ENCODE results near the gene DHX35. TPM values are rescaled to one million over a fixed set of nuclear protein-coding genes. Genes with fewer than 3 reads are reported as not detected.

DHX35 gene
- total and polyA plus RNA-seq, 2 of the 8 experiments (the other 6 are each of a cell fraction or from before 2014, with no cell fraction given): 21.9 to 27.7 TPM

DNA sequence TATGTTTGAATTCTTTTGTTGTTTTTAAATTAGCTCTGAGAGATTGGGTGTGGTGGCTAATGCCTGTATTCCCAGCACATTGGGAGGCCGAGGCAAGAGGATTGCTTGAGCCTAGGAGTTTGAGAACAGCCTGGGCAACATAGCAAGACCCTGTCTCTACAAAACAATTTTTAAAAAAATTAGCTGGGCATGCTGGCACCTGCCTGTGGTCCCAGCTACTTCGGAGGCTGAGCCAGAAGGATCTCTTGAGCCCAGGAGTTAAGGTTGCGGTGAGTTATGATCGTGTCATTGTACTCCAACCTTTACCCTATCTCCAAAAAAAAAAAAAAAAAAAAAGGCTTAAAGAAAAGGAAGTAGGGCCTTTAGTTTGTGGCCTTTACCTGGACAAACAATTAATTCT, 22.9 kb downstream of the DHX35 start:
- H2AK5ac ChIP-seq (ENCODE audit: low read depth, low read length): no peak overlapping the region
- no peaks in the 10 kb centered on the region for H3K79me1 ChIP-seq (ENCODE audit: low read depth, low read length)
- CTCF ChIA-PET (ENCODE audit: partially characterized antibody): interaction anchor here (0.7 to 1.0 kb wide), 3 partner anchors 10 to 64 kb away, joined by 3 to 5 read pairs (median 3); no protein-coding TSS in a partner anchor
- WGBS, 2 experiments (ENCODE audit: extremely low coverage in 1 of 2, insufficient coverage in 1 of 2, insufficient read length in 1 of 2, insufficient replicate concordance in 2 of 2, low coverage in 1 of 2, low lambda C conversion rate in 2 of 2, missing lambda C conversion rate in 1 of 2): 98% methylated on average over 4 of the region's 4 CpGs; no CpG with 5 or more reads in 1 of the 2 experiments
- no peak overlapping the region for H2AFZ ChIP-seq (ENCODE audit: low read length)
- H3K27ac ChIP-seq (ENCODE audit: low read depth, low read length): no peak overlapping the region
- no peaks in the 10 kb centered on the region; the same call in 1 of the 2 replicates for H3K23me2 ChIP-seq (ENCODE audit: low read depth, low read length)
- H2BK12ac ChIP-seq (ENCODE audit: low read depth, low read length): no peak overlapping the region
- H3K56ac ChIP-seq (replicated peaks; ENCODE audit: insufficient read length, low read depth, low read length): no peak overlapping the region
- no peak overlapping the region for H3K4me3 ChIP-seq (ENCODE audit: extremely low read depth in 1 of 4, insufficient read depth in 2 of 4, low read depth in 3 of 4, low read length in 4 of 4)
- H3K9me3 ChIP-seq (ENCODE audit: insufficient read depth in 2 of 2, low read depth in 1 of 2, low read length in 1 of 2): no peaks in the 10 kb centered on the region
- H2BK15ac ChIP-seq (ENCODE audit: low read length): no peak overlapping the region
- no peak overlapping the region for H4K8ac ChIP-seq (ENCODE audit: extremely low read depth, insufficient read depth, low read length)
- no peak overlapping the region for H2BK5ac ChIP-seq (ENCODE audit: low read depth, low read length)
- DNase-seq (ENCODE audit: low read depth in 1 of 2, low spot score in 2 of 2) (no peak), FAIRE-seq (no peak)
- H3K9ac ChIP-seq (replicated peaks in 1 of 4; ENCODE audit: extremely low read depth in 1 of 4, low read depth in 3 of 4, low read length in 3 of 4): no peak overlapping the region
- H3K18ac ChIP-seq (ENCODE audit: extremely low read depth, low read length): no peak overlapping the region
- no peaks in the 10 kb centered on the region for H3K27me3 ChIP-seq (replicated peaks in 1 of 4; ENCODE audit: control insufficient read depth in 3 of 4, extremely low read depth in 1 of 4, insufficient read depth in 3 of 4, low read length in 3 of 4)
- peaks cover 0 to 18% (median 2%) of the 10 kb centered on the region in 4 experiments; a peak in 2 of 8 replicates for H3K36me3 ChIP-seq (ENCODE audit: control insufficient read depth in 2 of 4, insufficient read depth in 4 of 4, low read length in 3 of 4)
- POLR2A ChIA-PET (ENCODE audit: partially characterized antibody): interaction anchor here (0.8 to 1.2 kb wide), 2 partner anchors 22 to 1364 kb away, joined by 3 read pairs; partner anchors contain the start of gene DHX35
- H4K20me1 ChIP-seq (replicated peaks in 1 of 2; ENCODE audit: control insufficient read depth in 1 of 2, insufficient read depth in 2 of 2, low read length in 2 of 2): no peaks in the 10 kb centered on the region
- H3K4me2 ChIP-seq (ENCODE audit: insufficient read depth in 1 of 2, low read depth in 2 of 2, low read length in 2 of 2): no peak overlapping the region
- peaks cover 0 to 7% of the 10 kb centered on the region in 2 experiments; a peak in 2 of 4 replicates for H3K79me2 ChIP-seq (ENCODE audit: control insufficient read depth in 1 of 2, insufficient read depth in 2 of 2, low read length in 2 of 2)
- no peak overlapping the region for H3K14ac ChIP-seq (ENCODE audit: insufficient read length)
- H2BK120ac ChIP-seq (replicated peaks; ENCODE audit: low read depth, low read length): no peak overlapping the region
- H3K23ac ChIP-seq (ENCODE audit: insufficient read length): no peak overlapping the region
- no peak overlapping the region for H3K4ac ChIP-seq (replicated peaks; ENCODE audit: insufficient read length, low read depth, low read length)
- peaks cover 0 to 3% (median 0%) of the 10 kb centered on the region in 4 experiments; a peak in 2 of 7 replicates for H3K4me1 ChIP-seq (replicated peaks in 1 of 4; ENCODE audit: control insufficient read depth in 3 of 4, insufficient read depth in 4 of 4, low read length in 3 of 4)
- no peak overlapping the region for H2BK20ac ChIP-seq (ENCODE audit: low read length)
- H4K91ac ChIP-seq (replicated peaks; ENCODE audit: insufficient read length, low read length): no peak overlapping the region
- H4K5ac ChIP-seq (ENCODE audit: insufficient read length, low read depth, low read length): no peak overlapping the region
- TF ChIP-seq TAF7 (optimal IDR thresholded peaks at IDR 0.05; ENCODE audit: borderline replicate concordance, low read depth, low read length) (no peak), NANOG (IDR thresholded peaks at IDR 0.05; ENCODE audit: insufficient read depth, low read depth, low read length, poor library complexity, severe bottlenecking) (no peak), E2F6 (IDR thresholded peaks at IDR 0.05) (no peak), CBX5 (IDR thresholded peaks at IDR 0.05; ENCODE audit: low read depth, low read length) (no peak), ATF2 (IDR thresholded peaks at IDR 0.05; ENCODE audit: low read length) (no peak), EZH2 (IDR thresholded peaks at IDR 0.05; ENCODE audit: low read depth, low read length, severe bottlenecking) (no peak), JUN (IDR thresholded peaks at IDR 0.05; ENCODE audit: low read depth, low read length) (no peak), ZNF274 (IDR thresholded peaks at IDR 0.05; ENCODE audit: borderline replicate concordance, extremely low read depth, low read length) (no peak), EP300 (IDR thresholded peaks at IDR 0.05; ENCODE audit: borderline replicate concordance in 1 of 2, low read depth in 2 of 2, low read length in 2 of 2) (no peak), KDM1A (IDR thresholded peaks at IDR 0.05; ENCODE audit: borderline replicate concordance, low read length) (no peak)
